Measurements from ENCODE around the gene VWA2.

The VWA2 gene

DNA sequence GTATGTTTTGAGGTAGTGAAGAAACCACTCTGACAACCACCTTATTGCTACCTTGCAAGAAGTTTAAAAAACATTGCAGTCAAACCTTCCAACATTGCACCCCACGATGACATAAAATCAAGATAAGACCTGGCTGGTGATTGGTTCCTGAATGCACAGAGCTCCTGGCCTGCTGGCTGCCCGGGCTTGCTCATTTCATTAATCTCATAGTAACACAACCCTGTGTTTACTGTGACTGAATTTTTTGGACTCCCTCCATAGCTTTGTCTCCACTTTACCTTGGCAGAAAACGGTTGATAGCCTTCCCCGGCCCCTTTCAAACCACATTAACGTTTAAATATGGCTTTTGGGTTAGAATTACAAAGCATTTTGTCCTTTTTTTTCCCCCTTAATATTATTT, 27.5 kb downstream of the VWA2 start:
- Histone ChIP-seq H3K4me3 (ENCODE audit: low read length, poor library complexity, severe bottlenecking) (no peak overlapping the region), H2AFZ (ENCODE audit: low read length) (peak overlapping the region; percentile 59; the same call in 1 of the 2 replicates), H4K20me1 (ENCODE audit: insufficient read depth, low read length, poor library complexity, severe bottlenecking) (no peaks in the 10 kb centered on the region), H3K36me3 (ENCODE audit: insufficient read depth, low read length) (no peaks in the 10 kb centered on the region), H3K4me2 (ENCODE audit: low read depth, low read length, poor library complexity, severe bottlenecking) (no peak overlapping the region), H3K27me3 (ENCODE audit: insufficient read depth, low read length, poor library complexity, severe bottlenecking) (no peaks in the 10 kb centered on the region), H3K9ac (ENCODE audit: low read depth, low read length, poor library complexity, severe bottlenecking) (no peak overlapping the region), H3F3A (ENCODE audit: low read depth) (no peaks in the 10 kb centered on the region), H3K9me3 (ENCODE audit: insufficient read depth, low read depth, low read length) (no peaks in the 10 kb centered on the region), H3K4me1 (ENCODE audit: insufficient read depth, low read length, poor library complexity, severe bottlenecking) (peaks cover 7% of the 10 kb centered on the region), H3K79me2 (ENCODE audit: insufficient read depth, low read length) (no peaks in the 10 kb centered on the region), H3K9me2 (replicated peaks; ENCODE audit: low read depth, low read length) (no peaks in the 10 kb centered on the region)
- TF ChIP-seq EZH2phosphoT487 (IDR thresholded peaks at IDR 0.05; ENCODE audit: borderline replicate concordance) = no peak
- no peak for TF ChIP-seq CTCF (conservative IDR thresholded peaks at IDR 0.05; ENCODE audit: low read length)

GRCh38 chr10:114271075-114271778, 32.2 kb downstream of the VWA2 start:
- Histone ChIP-seq H3K79me2 (ENCODE audit: insufficient read depth, low read length) (no peaks in the 10 kb centered on the region), H3K27me3 (ENCODE audit: insufficient read depth, low read length, poor library complexity, severe bottlenecking) (no peaks in the 10 kb centered on the region), H3F3A (ENCODE audit: low read depth) (no peaks in the 10 kb centered on the region), H2AFZ (ENCODE audit: low read length) (0 out of 2 replicates have a peak overlapping the region, but pooled peaks have one; percentile 45), H3K4me2 (ENCODE audit: low read depth, low read length, poor library complexity, severe bottlenecking) (no peak overlapping the region), H3K4me1 (ENCODE audit: insufficient read depth, low read length, poor library complexity, severe bottlenecking) (peaks cover 4% of the 10 kb centered on the region), H3K9ac (ENCODE audit: low read depth, low read length, poor library complexity, severe bottlenecking) (no peak overlapping the region), H3K4me3 (ENCODE audit: low read length, poor library complexity, severe bottlenecking) (no peak overlapping the region), H4K20me1 (ENCODE audit: insufficient read depth, low read length, poor library complexity, severe bottlenecking) (no peaks in the 10 kb centered on the region), H3K9me2 (replicated peaks; ENCODE audit: low read depth, low read length) (no peaks in the 10 kb centered on the region), H3K9me3 (ENCODE audit: insufficient read depth, low read depth, low read length) (no peaks in the 10 kb centered on the region), H3K36me3 (ENCODE audit: insufficient read depth, low read length) (no peaks in the 10 kb centered on the region)
- TF ChIP-seq CTCF (conservative IDR thresholded peaks at IDR 0.05; ENCODE audit: low read length) (no peak), EZH2phosphoT487 (IDR thresholded peaks at IDR 0.05; ENCODE audit: borderline replicate concordance) (no peak)

DNA sequence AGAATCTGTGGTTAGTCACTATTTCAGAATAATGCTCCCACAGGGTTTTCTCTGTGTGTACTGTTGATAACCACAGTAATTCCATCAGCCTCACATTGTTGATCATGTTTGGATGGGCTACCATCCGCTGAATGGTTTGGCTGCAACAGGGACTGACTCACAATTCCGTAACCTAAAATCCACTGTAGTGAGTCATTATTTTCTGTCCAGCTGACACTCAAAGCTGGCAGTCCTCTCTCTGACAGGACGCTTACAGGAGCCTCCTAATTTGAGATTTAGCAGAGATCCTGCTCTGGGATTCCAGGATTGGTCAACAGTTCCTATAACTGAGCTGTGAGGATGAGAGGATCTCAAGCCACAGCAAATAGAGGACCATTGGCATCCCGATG, 32.7 kb downstream of the VWA2 start:
- Histone ChIP-seq H3K4me1 (ENCODE audit: insufficient read depth, low read length, poor library complexity, severe bottlenecking) (peaks cover 1% of the 10 kb centered on the region), H3K9me3 (ENCODE audit: insufficient read depth, low read depth, low read length) (no peaks in the 10 kb centered on the region), H4K20me1 (ENCODE audit: insufficient read depth, low read length, poor library complexity, severe bottlenecking) (no peaks in the 10 kb centered on the region), H2AFZ (ENCODE audit: low read length) (no peak overlapping the region), H3K9me2 (replicated peaks; ENCODE audit: low read depth, low read length) (no peaks in the 10 kb centered on the region), H3F3A (ENCODE audit: low read depth) (no peaks in the 10 kb centered on the region), H3K4me3 (ENCODE audit: low read length, poor library complexity, severe bottlenecking) (no peak overlapping the region), H3K4me2 (ENCODE audit: low read depth, low read length, poor library complexity, severe bottlenecking) (no peak overlapping the region), H3K9ac (ENCODE audit: low read depth, low read length, poor library complexity, severe bottlenecking) (no peak overlapping the region), H3K79me2 (ENCODE audit: insufficient read depth, low read length) (no peaks in the 10 kb centered on the region), H3K27me3 (ENCODE audit: insufficient read depth, low read length, poor library complexity, severe bottlenecking) (no peaks in the 10 kb centered on the region), H3K36me3 (ENCODE audit: insufficient read depth, low read length) (no peaks in the 10 kb centered on the region)
- TF ChIP-seq EZH2phosphoT487 (IDR thresholded peaks at IDR 0.05; ENCODE audit: borderline replicate concordance) (no peak), CTCF (conservative IDR thresholded peaks at IDR 0.05; ENCODE audit: low read length) (no peak)
